ENCODE results near the gene EPSTI1. TPM values are rescaled to one million over a fixed set of nuclear protein-coding genes. Genes with fewer than 3 reads are reported as not detected.

EPSTI1 gene
- total and polyA plus RNA-seq, 3 experiments from 2014 or later = 4.5 to 17.3 (median 4.9) TPM

- ChIA-PET POLR2A (no interaction called here), CTCF (no interaction called here)
These were observed 108.9 kb downstream of the EPSTI1 start for GRCh38 chr13:42883142-42883541.

GRCh38 chr13:42880056-42880605 is 111.9 kb downstream of the EPSTI1 start:
- Mint-ChIP-seq H3K4me1 (no peaks in the 10 kb centered on the region), H3K4me3 (no peak overlapping the region), H3K27ac (no peak overlapping the region), H3K36me3 (peaks cover 2 to 4% (median 2%) of the 10 kb centered on the region in 3 donors), H3K9me3 (peaks cover 0 to 4% (median 0%) of the 10 kb centered on the region in 5 donors), H3K27me3 (peaks cover 0 to 5% of the 10 kb centered on the region in 2 donors)
- Histone ChIP-seq H3K4me3 (ENCODE audit: low read length) (no peak overlapping the region), H3K27me3 (ENCODE audit: insufficient read depth, low read length, poor library complexity, severe bottlenecking) (no peaks in the 10 kb centered on the region), H3K4me1 (ENCODE audit: insufficient read depth, low read length) (no peaks in the 10 kb centered on the region), H3K36me3 (ENCODE audit: insufficient read depth, low read length) (no peaks in the 10 kb centered on the region), H3K9me3 (ENCODE audit: low read length) (no peaks in the 10 kb centered on the region), H3K27ac (ENCODE audit: low read depth, low read length) (no peak overlapping the region)
- DNase-seq = no peak
- ChIA-PET CTCF (no interaction called here), POLR2A (no interaction called here)

More at GRCh38 chr13:42883142-42883541, 108.9 kb downstream of the EPSTI1 start:
- Histone ChIP-seq H3K4me1 (ENCODE audit: insufficient read depth, low read length) (no peaks in the 10 kb centered on the region), H3K36me3 (ENCODE audit: insufficient read depth, low read length) (no peaks in the 10 kb centered on the region), H3K4me3 (ENCODE audit: low read length) (no peak overlapping the region), H3K27me3 (ENCODE audit: insufficient read depth, low read length, poor library complexity, severe bottlenecking) (no peaks in the 10 kb centered on the region), H3K9me3 (ENCODE audit: low read length) (no peaks in the 10 kb centered on the region), H3K27ac (ENCODE audit: low read depth, low read length) (no peak overlapping the region)
- Mint-ChIP-seq H3K27me3 (peaks cover 0 to 5% of the 10 kb centered on the region in 2 donors), H3K9me3 (peaks cover 0 to 4% (median 0%) of the 10 kb centered on the region in 5 donors), H3K4me1 (no peaks in the 10 kb centered on the region), H3K27ac (no peak overlapping the region), H3K36me3 (peaks cover 11 to 24% (median 11%) of the 10 kb centered on the region in 3 donors), H3K4me3 (no peak overlapping the region)
- DNase-seq = no peak

- peaks cover 0 to 4% (median 0%) of the 10 kb centered on the region in 3 donors for H3K36me3 Mint-ChIP-seq
- H3K9me3 Mint-ChIP-seq = peaks cover 0 to 4% (median 0%) of the 10 kb centered on the region in 5 donors
- H3K27ac Mint-ChIP-seq = no peak overlapping the region
- POLR2A ChIA-PET = no interaction called here
- peaks cover 0 to 5% of the 10 kb centered on the region in 2 donors for H3K27me3 Mint-ChIP-seq
- H3K27ac ChIP-seq (ENCODE audit: low read depth, low read length) = no peak overlapping the region
- no peak for DNase-seq
- CTCF ChIA-PET = no interaction called here
- no peaks in the 10 kb centered on the region for H3K36me3 ChIP-seq (ENCODE audit: insufficient read depth, low read length)
- no peaks in the 10 kb centered on the region for H3K4me1 Mint-ChIP-seq
- no peaks in the 10 kb centered on the region for H3K4me1 ChIP-seq (ENCODE audit: insufficient read depth, low read length)
- no peaks in the 10 kb centered on the region for H3K27me3 ChIP-seq (ENCODE audit: insufficient read depth, low read length, poor library complexity, severe bottlenecking)
- no peak overlapping the region for H3K4me3 Mint-ChIP-seq
- no peak overlapping the region for H3K4me3 ChIP-seq (ENCODE audit: low read length)
- H3K9me3 ChIP-seq (ENCODE audit: low read length) = no peaks in the 10 kb centered on the region
These were observed 113.3 kb downstream of the EPSTI1 start for GRCh38 chr13:42878721-42879120.

GRCh38 chr13:42876887-42877545 is 115.0 kb downstream of the EPSTI1 start:
- H3K4me1 ChIP-seq (ENCODE audit: insufficient read depth, low read length) = no peaks in the 10 kb centered on the region
- H3K36me3 Mint-ChIP-seq = peaks cover 0 to 4% (median 0%) of the 10 kb centered on the region in 3 donors
- no peaks in the 10 kb centered on the region for H3K27me3 ChIP-seq (ENCODE audit: insufficient read depth, low read length, poor library complexity, severe bottlenecking)
- no peak overlapping the region for H3K4me3 ChIP-seq (ENCODE audit: low read length)
- no peak overlapping the region for H3K27ac Mint-ChIP-seq
- H3K36me3 ChIP-seq (ENCODE audit: insufficient read depth, low read length) = no peaks in the 10 kb centered on the region
- H3K27ac ChIP-seq (ENCODE audit: low read depth, low read length) = no peak overlapping the region
- CTCF ChIA-PET = no interaction called here
- H3K27me3 Mint-ChIP-seq = peaks cover 0 to 3% of the 10 kb centered on the region in 2 donors
- POLR2A ChIA-PET = no interaction called here
- no peaks in the 10 kb centered on the region for H3K4me1 Mint-ChIP-seq
- H3K9me3 Mint-ChIP-seq = peaks cover 0 to 4% (median 0%) of the 10 kb centered on the region in 5 donors
- no peaks in the 10 kb centered on the region for H3K9me3 ChIP-seq (ENCODE audit: low read length)
- no peak overlapping the region for H3K4me3 Mint-ChIP-seq
- no peak for DNase-seq

- Histone ChIP-seq H3K9me3 (ENCODE audit: low read length) (no peaks in the 10 kb centered on the region), H3K27ac (ENCODE audit: low read depth, low read length) (no peak overlapping the region), H3K4me3 (ENCODE audit: low read length) (no peak overlapping the region), H3K4me1 (ENCODE audit: insufficient read depth, low read length) (no peaks in the 10 kb centered on the region), H3K36me3 (ENCODE audit: insufficient read depth, low read length) (no peaks in the 10 kb centered on the region), H3K27me3 (ENCODE audit: insufficient read depth, low read length, poor library complexity, severe bottlenecking) (no peaks in the 10 kb centered on the region)
- H3K27me3 Mint-ChIP-seq = peaks cover 0 to 3% of the 10 kb centered on the region in 2 donors
- CTCF ChIA-PET = no interaction called here
- DNase-seq = no peak
- H3K4me1 Mint-ChIP-seq = no peaks in the 10 kb centered on the region
- H3K9me3 Mint-ChIP-seq = peaks cover 0 to 4% (median 0%) of the 10 kb centered on the region in 5 donors
- H3K4me3 Mint-ChIP-seq = no peak overlapping the region
- POLR2A ChIA-PET = no interaction called here
- no peak overlapping the region for H3K27ac Mint-ChIP-seq
- peaks cover 0 to 4% (median 0%) of the 10 kb centered on the region in 3 donors for H3K36me3 Mint-ChIP-seq
These were observed 115.7 kb downstream of the EPSTI1 start for GRCh38 chr13:42876270-42876714.

- ChIA-PET POLR2A (no interaction called here), CTCF (no interaction called here)
- no peak overlapping the region for H3K4me3 Mint-ChIP-seq
- H3K36me3 Mint-ChIP-seq = peaks cover 0 to 4% (median 0%) of the 10 kb centered on the region in 3 donors
- H3K4me3 ChIP-seq (ENCODE audit: low read length) = no peak overlapping the region
- no peaks in the 10 kb centered on the region for H3K4me1 Mint-ChIP-seq
- H3K27ac Mint-ChIP-seq = no peak overlapping the region
- H3K4me1 ChIP-seq (ENCODE audit: insufficient read depth, low read length) = no peaks in the 10 kb centered on the region
- no peaks in the 10 kb centered on the region for H3K36me3 ChIP-seq (ENCODE audit: insufficient read depth, low read length)
- peaks cover 0 to 4% (median 0%) of the 10 kb centered on the region in 5 donors for H3K9me3 Mint-ChIP-seq
- H3K9me3 ChIP-seq (ENCODE audit: low read length) = no peaks in the 10 kb centered on the region
- no peak for DNase-seq
- H3K27me3 ChIP-seq (ENCODE audit: insufficient read depth, low read length, poor library complexity, severe bottlenecking) = no peaks in the 10 kb centered on the region
- H3K27ac ChIP-seq (ENCODE audit: low read depth, low read length) = no peak overlapping the region
- peaks cover 3% of the 10 kb centered on the region in 2 donors for H3K27me3 Mint-ChIP-seq
These were observed 116.4 kb downstream of the EPSTI1 start for GRCh38 chr13:42875475-42876269.

GRCh38 chr13:42874221-42874620 is 117.8 kb downstream of the EPSTI1 start:
- ChIA-PET CTCF (no interaction called here), POLR2A (no interaction called here)
- Histone ChIP-seq H3K9me3 (ENCODE audit: low read length) (no peaks in the 10 kb centered on the region), H3K4me3 (ENCODE audit: low read length) (no peak overlapping the region), H3K27me3 (ENCODE audit: insufficient read depth, low read length, poor library complexity, severe bottlenecking) (no peaks in the 10 kb centered on the region), H3K36me3 (ENCODE audit: insufficient read depth, low read length) (no peaks in the 10 kb centered on the region), H3K27ac (ENCODE audit: low read depth, low read length) (no peak overlapping the region), H3K4me1 (ENCODE audit: insufficient read depth, low read length) (no peaks in the 10 kb centered on the region)
- no peak for DNase-seq
- Mint-ChIP-seq H3K27me3 (peaks cover 1 to 3% of the 10 kb centered on the region in 2 donors), H3K9me3 (peaks cover 0 to 1% (median 0%) of the 10 kb centered on the region in 5 donors), H3K27ac (no peak overlapping the region), H3K4me3 (no peak overlapping the region), H3K36me3 (peaks cover 0 to 4% (median 0%) of the 10 kb centered on the region in 3 donors), H3K4me1 (no peaks in the 10 kb centered on the region)

- no peak overlapping the region for H3K27ac ChIP-seq (ENCODE audit: low read depth, low read length)
- ChIA-PET CTCF (no interaction called here), POLR2A (no interaction called here)
- no peaks in the 10 kb centered on the region for H3K9me3 ChIP-seq (ENCODE audit: low read length)
- H3K27me3 Mint-ChIP-seq = peaks cover 1 to 3% of the 10 kb centered on the region in 2 donors
- DNase-seq = no peak
- no peaks in the 10 kb centered on the region for H3K36me3 Mint-ChIP-seq
- no peaks in the 10 kb centered on the region for H3K27me3 ChIP-seq (ENCODE audit: insufficient read depth, low read length, poor library complexity, severe bottlenecking)
- no peak overlapping the region for H3K4me3 Mint-ChIP-seq
- H3K27ac Mint-ChIP-seq = peak overlapping the region in 1 of 8 donors; percentile 23
- H3K9me3 Mint-ChIP-seq = no peaks in the 10 kb centered on the region
- H3K4me1 ChIP-seq (ENCODE audit: insufficient read depth, low read length) = no peaks in the 10 kb centered on the region
- no peaks in the 10 kb centered on the region for H3K4me1 Mint-ChIP-seq
- no peak overlapping the region for H3K4me3 ChIP-seq (ENCODE audit: low read length)
- H3K36me3 ChIP-seq (ENCODE audit: insufficient read depth, low read length) = no peaks in the 10 kb centered on the region
These were observed 119.0 kb downstream of the EPSTI1 start for GRCh38 chr13:42873081-42873480.
